ENCODE measurements around the gene PIK3C2G.

The PIK3C2G gene

GRCh38 chr12:18355429-18355828, 94.1 kb downstream of the PIK3C2G start:
- no peak for DNase-seq

GRCh38 chr12:18358077-18358476, 96.8 kb downstream of the PIK3C2G start:
- no peak for DNase-seq

GRCh38 chr12:18358930-18359329, 97.6 kb downstream of the PIK3C2G start:
- DNase-seq, result no peak

GRCh38 chr12:18361433-18361832, 100.1 kb downstream of the PIK3C2G start:
- DNase-seq, result no peak

GRCh38 chr12:18363321-18363720, 102.0 kb downstream of the PIK3C2G start:
- no peak for DNase-seq

GRCh38 chr12:18368594-18368993, 107.3 kb downstream of the PIK3C2G start:
- no peak for DNase-seq

GRCh38 chr12:18373181-18373580, 111.9 kb downstream of the PIK3C2G start:
- DNase-seq, result no peak

GRCh38 chr12:18375131-18375530, 113.8 kb downstream of the PIK3C2G start:
- DNase-seq, result no peak

- DNase-seq, result no peak
Measured at GRCh38 chr12:18375583-18375982, 114.3 kb downstream of the PIK3C2G start.

GRCh38 chr12:18382236-18382885, 121.0 kb downstream of the PIK3C2G start:
- DNase-seq, result no peak

GRCh38 chr12:18383203-18383602, 121.9 kb downstream of the PIK3C2G start:
- DNase-seq, result no peak

- DNase-seq, result no peak
Measured at GRCh38 chr12:18387706-18388105, 126.4 kb downstream of the PIK3C2G start.

- no peak for DNase-seq
Measured at GRCh38 chr12:18389820-18390219, 128.5 kb downstream of the PIK3C2G start.

GRCh38 chr12:18391151-18391550, 129.8 kb downstream of the PIK3C2G start:
- no peak for DNase-seq

- DNase-seq, result no peak
Measured at GRCh38 chr12:18394742-18395141, 133.4 kb downstream of the PIK3C2G start.

GRCh38 chr12:18400186-18400585, 138.9 kb downstream of the PIK3C2G start:
- no peak for DNase-seq

GRCh38 chr12:18402872-18403611, 141.7 kb downstream of the PIK3C2G start:
- no peak for DNase-seq

GRCh38 chr12:18411453-18411852, 150.1 kb downstream of the PIK3C2G start:
- DNase-seq, result no peak

GRCh38 chr12:18414671-18415070, 153.4 kb downstream of the PIK3C2G start:
- DNase-seq, result no peak

- no peak for DNase-seq
Measured at GRCh38 chr12:18415227-18415626, 153.9 kb downstream of the PIK3C2G start.

GRCh38 chr12:18416412-18416811, 155.1 kb downstream of the PIK3C2G start:
- DNase-seq, result no peak

- no peak for DNase-seq
Measured at GRCh38 chr12:18419311-18419710, 158.0 kb downstream of the PIK3C2G start.

GRCh38 chr12:18421867-18422266, 160.5 kb downstream of the PIK3C2G start:
- no peak for DNase-seq

GRCh38 chr12:18422871-18423270, 161.6 kb downstream of the PIK3C2G start:
- DNase-seq, result no peak

GRCh38 chr12:18424857-18425256, 163.5 kb downstream of the PIK3C2G start:
- DNase-seq, result no peak
